Measurements from ENCODE around the gene SLFN11. TPM values are rescaled to one million over a fixed set of nuclear protein-coding genes. Genes with fewer than 3 reads are reported as not detected.

Gene SLFN11
- total RNA-seq = 141 and 147 TPM in 2 replicates

DNA sequence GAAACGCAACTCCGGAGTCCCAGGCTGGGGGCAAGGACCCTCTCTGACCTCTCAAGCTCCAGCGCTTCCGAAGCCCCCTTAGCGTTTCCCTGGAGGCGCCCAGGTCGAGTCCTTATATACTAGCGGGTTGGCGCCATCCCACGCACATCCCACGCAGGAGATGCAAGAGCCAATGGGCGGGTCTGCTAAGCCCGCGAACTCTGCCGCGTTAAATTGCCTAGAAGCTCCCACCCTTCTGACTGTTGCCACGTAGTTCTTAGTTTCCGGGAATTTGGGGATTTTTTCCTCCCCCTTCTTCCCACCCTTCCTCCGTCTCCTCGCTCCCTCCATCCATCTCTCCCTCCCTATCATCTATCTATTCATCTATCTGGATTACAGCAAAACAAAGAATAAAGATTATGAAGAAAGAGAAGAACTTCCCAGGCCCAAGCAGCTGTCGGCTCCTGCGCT lies at the start of gene SLFN11:
TSS of gene SLFN11 (minus strand) at position 88 of the 450 bp plus-strand sequence. CDS start 9,814 bp downstream, outside the sequence.

Other genes starting within 250 kb of the SLFN11 start
- 25.1 and 30.8 TPM in 2 replicates for gene NLE1, start 231.3 kb downstream of the SLFN11 start, total RNA-seq
- not detected in 2 replicates for gene UNC45B, start 225.8 kb downstream of the SLFN11 start, total RNA-seq
- not detected in 2 replicates for gene SLC35G3, start 179.2 kb downstream of the SLFN11 start, total RNA-seq
- gene SLFN5, start 130.5 kb downstream of the SLFN11 start, total RNA-seq = 139 and 188 TPM in 2 replicates
- gene SLFN12, start 58.9 kb upstream of the SLFN11 start, total RNA-seq = 18.7 and 20.3 TPM in 2 replicates
- gene SLFN13, start 75.1 kb upstream of the SLFN11 start, total RNA-seq = 4.3 and 5.0 TPM in 2 replicates
- gene SLFN12L, start 164.1 kb upstream of the SLFN11 start, total RNA-seq = under 0.01 and 0.11 TPM in 2 replicates
- not detected in 2 replicates for gene SLFN14, start 187.2 kb upstream of the SLFN11 start, total RNA-seq
- gene PEX12, start 204.9 kb upstream of the SLFN11 start, total RNA-seq = 3.7 and 4.5 TPM in 2 replicates
- 78.5 and 88.4 TPM in 2 replicates for gene AP2B1, start 213.7 kb upstream of the SLFN11 start, total RNA-seq

Data from uterine smooth muscle cell (primary cell).